Ascending aorta (tissue), 2 donors: Measurements from ENCODE around the gene RAB3GAP2. TPM values are rescaled to one million over a fixed set of nuclear protein-coding genes. Genes with fewer than 3 reads are reported as not detected.
"Not testable (repeated sequence)": the region's sequence is repeated elsewhere in the genome, so short reads cannot be mapped to it uniquely, and the experiment has no call there.

Experiments
- DNase-seq, 2 donors: peaks; one replicate each; pipeline ENCODE4 v3.0.0-alpha.2; 2019; ENCODE audit warnings: low spot score in 2 of 2
- H3K27ac ChIP-seq, 2 donors: fragments of 200-600 bp; sonication (generic); one replicate each; pipeline ENCODE4 v1.5.1; 2016 to 2017; ENCODE audit warnings: mild to moderate bottlenecking in 1 of 2
- H3K27me3 ChIP-seq: fragments of 200-600 bp; sonication (generic); one replicate; pipeline ENCODE4 v1.5.1; 2017
- H3K36me3 ChIP-seq, 2 donors: fragments of 200-600 bp; sonication (generic); one replicate each; pipeline ENCODE4 v1.5.1; 2016
- H3K4me1 ChIP-seq, 2 donors: fragments of 200-600 bp; sonication (generic); one replicate each; pipeline ENCODE4 v1.5.1; 2016 to 2017; ENCODE audit warnings: mild to moderate bottlenecking in 1 of 2
- H3K4me3 ChIP-seq, 2 donors: fragments of 200-600 bp; sonication (generic); one replicate each; pipeline ENCODE4 v1.5.1; 2016 to 2017; ENCODE audit warnings: mild to moderate bottlenecking in 1 of 2
- H3K9me3 ChIP-seq, 2 donors: fragments of 200-600 bp; sonication (generic); one replicate each; pipeline ENCODE4 v1.5.1; 2016
- CTCF ChIP-seq, 3 experiments: fragments of 200-600 bp in 2 of 3; fragments of 450-650 bp in 1 of 3; sonication (generic) in 2 of 3; IDR thresholded peaks; one replicate each; pipeline ENCODE4 v1.5.1; 2016 to 2019; ENCODE audit warnings: antibody characterized with exemption in 3 of 3, mild to moderate bottlenecking in 1 of 3, moderate library complexity in 1 of 3
- intact Hi-C: fragments of 100-400 bp; cut with DNase I; formaldehyde crosslinking; loops from one replicate; pipeline ENCODE4 v1.15.1; 2023
- total RNA-seq: library from RNA; depleted of rRNA; stranded (reverse); fragments of >200 nt; gene quantifications from one replicate; pipeline ENCODE4 v1.1.0, GENCODE V29; 2016

Gene RAB3GAP2
- total RNA-seq, 1 donor from 2014 or later, result 9.8 TPM

- no peaks in the 10 kb centered on the region for H3K9me3 ChIP-seq
- no peak overlapping the region for H3K27ac ChIP-seq
- peaks cover 0 to under 1% of the 10 kb centered on the region in 2 donors for H3K36me3 ChIP-seq
- peaks cover 0 to 13% of the 10 kb centered on the region in 2 donors for H3K4me1 ChIP-seq
- no peak overlapping the region for H3K4me3 ChIP-seq
- H3K27me3 ChIP-seq, result no peaks in the 10 kb centered on the region
- no peak for TF ChIP-seq CTCF (IDR thresholded peaks at IDR 0.05)
- intact Hi-C loops, result loop anchor here (5.0 to 10.0 kb wide), 2 partner anchors 458 to 500 kb away; no protein-coding TSS in a partner anchor
- DNase-seq, result no peak
Observed at GRCh38 chr1:220274251-220274855, 2.1 kb upstream of the RAB3GAP2 start.

- no peaks in the 10 kb centered on the region for H3K9me3 ChIP-seq
- H3K27me3 ChIP-seq, result no peaks in the 10 kb centered on the region
- TF ChIP-seq CTCF (IDR thresholded peaks at IDR 0.05), result no peak
- no peak for DNase-seq
- intact Hi-C loops, result loop anchor here (2.0 to 10.0 kb wide), 4 partner anchors 28 to 502 kb away; partner anchors contain the start of gene MARK1
- H3K4me1 ChIP-seq, result peaks cover 0 to 13% of the 10 kb centered on the region in 2 donors
- H3K4me3 ChIP-seq, result peak overlapping the region; percentile 79 to 89
- H3K36me3 ChIP-seq, result peaks cover 0 to 10% of the 10 kb centered on the region in 2 donors
- H3K27ac ChIP-seq, result peak overlapping the region; percentile 76 to 85
Observed at GRCh38 chr1:220272841-220273090, 513 bp upstream of the RAB3GAP2 start.

- intact Hi-C loops, result loop anchor here (2.0 to 10.0 kb wide), 5 partner anchors 29 to 503 kb away; partner anchors contain the start of gene MARK1
- Histone ChIP-seq H3K36me3 (peaks cover 8 to 17% of the 10 kb centered on the region in 2 donors), H3K27ac (peak overlapping the region; percentile 76 to 85), H3K4me3 (peak overlapping the region; percentile 79 to 89), H3K4me1 (peaks cover 0 to 13% of the 10 kb centered on the region in 2 donors), H3K9me3 (no peaks in the 10 kb centered on the region), H3K27me3 (no peaks in the 10 kb centered on the region)
- TF ChIP-seq CTCF (IDR thresholded peaks at IDR 0.05), result no peak
- no peak for DNase-seq
Observed at GRCh38 chr1:220271706-220272046, 577 bp downstream of the RAB3GAP2 start.

- intact Hi-C loops, result no loop called here
- Histone ChIP-seq H3K4me1 (peaks cover 0 to 13% of the 10 kb centered on the region in 2 donors), H3K36me3 (peaks cover 9 to 21% of the 10 kb centered on the region in 2 donors), H3K27ac (no peak overlapping the region), H3K27me3 (no peaks in the 10 kb centered on the region), H3K9me3 (no peaks in the 10 kb centered on the region), H3K4me3 (no peak overlapping the region)
- DNase-seq, result no peak
- no peak for TF ChIP-seq CTCF (IDR thresholded peaks at IDR 0.05)
Observed at GRCh38 chr1:220269036-220269435, 3.2 kb downstream of the RAB3GAP2 start.

GRCh38 chr1:220267630-220268029 is 4.6 kb downstream of the RAB3GAP2 start:
- Histone ChIP-seq H3K27me3 (no peaks in the 10 kb centered on the region), H3K36me3 (peaks cover 9 to 21% of the 10 kb centered on the region in 2 donors), H3K9me3 (peaks cover 0 to 9% of the 10 kb centered on the region in 2 donors), H3K4me3 (no peak overlapping the region), H3K27ac (no peak overlapping the region), H3K4me1 (peaks cover 0 to 10% of the 10 kb centered on the region in 2 donors)
- no peak for TF ChIP-seq CTCF (IDR thresholded peaks at IDR 0.05)
- intact Hi-C loops, result no loop called here
- no peak for DNase-seq

GRCh38 chr1:220260228-220260627 is 12.0 kb downstream of the RAB3GAP2 start:
- peaks cover 0 to 28% of the 10 kb centered on the region in 2 donors for H3K9me3 ChIP-seq
- intact Hi-C loops, H3K27ac ChIP-seq, H3K36me3 ChIP-seq, H3K27me3 ChIP-seq, H3K4me1 ChIP-seq, H3K4me3 ChIP-seq, DNase-seq: not testable (repeated sequence)

GRCh38 chr1:220259756-220260155 is 12.5 kb downstream of the RAB3GAP2 start:
- H3K4me3 ChIP-seq, intact Hi-C loops, DNase-seq, H3K27me3 ChIP-seq, H3K27ac ChIP-seq, H3K36me3 ChIP-seq, H3K4me1 ChIP-seq: not testable (repeated sequence)
- H3K9me3 ChIP-seq, result peaks cover 0 to 28% of the 10 kb centered on the region in 2 donors

- H3K36me3 ChIP-seq, result peaks cover 9 to 15% of the 10 kb centered on the region in 2 donors
- H3K27me3 ChIP-seq, H3K27ac ChIP-seq, intact Hi-C loops, DNase-seq, H3K4me1 ChIP-seq, H3K4me3 ChIP-seq: not testable (repeated sequence)
- H3K9me3 ChIP-seq, result peaks cover 0 to 19% of the 10 kb centered on the region in 2 donors
Observed at GRCh38 chr1:220256194-220256593, 16.1 kb downstream of the RAB3GAP2 start.
